CD4-positive, alpha-beta T cell (primary cell): ENCODE data around the gene THSD8. TPM values are rescaled to one million over a fixed set of nuclear protein-coding genes. Genes with fewer than 3 reads are reported as not detected.

Experiments
- ATAC-seq: fragments of 200-7000 bp; cut with Tn5 transposase; one replicate; pipeline ENCODE4 v1.10.0; 2022; ENCODE audit warnings: mild to moderate bottlenecking; ENCODE audit not compliant: poor library complexity
- CTCF ChIA-PET: fragments of 350-600 bp; sonication (Branson Sonifier 250); formaldehyde crosslinking; loops from one replicate; lab custom pipeline; 2021; ENCODE audit warnings: antibody characterized with exemption, inconsistent platforms; lab: Charles Lee
- POLR2A ChIA-PET: fragments of 350-600 bp; sonication (Branson Sonifier 250); formaldehyde crosslinking; loops from one replicate; lab custom pipeline; 2021; ENCODE audit warnings: antibody characterized with exemption, inconsistent platforms; lab: Charles Lee
- DNase-seq, 14 experiments: peaks; one replicate each; pipeline ENCODE4 v3.0.0-alpha.2; 2013 to 2020; ENCODE audit warnings: mixed read lengths in 2 of 14
- H3K27ac ChIP-seq, 2 donors: one replicate each; pipeline versions ENCODE4 v1.5.1 to v1.7.0; 2013; ENCODE audit warnings: low read length in 2 of 2, low read depth in 1 of 2, mild to moderate bottlenecking in 1 of 2
- H3K27me3 ChIP-seq, 2 experiments: 1 replicate in 1 of 2; 2 replicates in 1 of 2; pipeline versions ENCODE4 v1.6.1 to v1.7.0; 2013; ENCODE audit warnings: low read length in 2 of 2, control low read depth in 1 of 2, mild to moderate bottlenecking in 1 of 2, moderate library complexity in 1 of 2; ENCODE audit not compliant: insufficient read depth in 2 of 2, control insufficient read depth in 1 of 2
- H3K36me3 ChIP-seq: one replicate; pipeline ENCODE4 v1.6.1; 2013; ENCODE audit warnings: low read length, control low read depth; ENCODE audit not compliant: insufficient read depth
- H3K4me1 ChIP-seq: one replicate; pipeline ENCODE4 v1.6.1; 2013; ENCODE audit warnings: low read length, control low read depth; ENCODE audit not compliant: insufficient read depth
- H3K4me3 ChIP-seq: one replicate; pipeline ENCODE4 v1.5.1; 2013; ENCODE audit warnings: mild to moderate bottlenecking, low read length, moderate library complexity
- H3K9me3 ChIP-seq, 2 experiments: 1 replicate in 1 of 2; 2 replicates in 1 of 2; pipeline versions ENCODE4 v1.6.1 to v1.7.0; 2013; ENCODE audit warnings: low read length in 2 of 2, mild to moderate bottlenecking in 2 of 2, control low read depth in 1 of 2, moderate library complexity in 1 of 2; ENCODE audit not compliant: control insufficient read depth in 1 of 2, insufficient read depth in 1 of 2
- H3K27ac Mint-ChIP-seq: one replicate; pipeline ENCODE4 v1.8.0; 2020; ENCODE audit warnings: mixed read lengths
- H3K27me3 Mint-ChIP-seq: one replicate; pipeline ENCODE4 v1.8.0; 2021; ENCODE audit warnings: mixed read lengths
- H3K36me3 Mint-ChIP-seq: one replicate; pipeline ENCODE4 v1.8.0; 2021; ENCODE audit warnings: low read depth, mixed read lengths
- H3K4me1 Mint-ChIP-seq: one replicate; pipeline ENCODE4 v1.8.0; 2021; ENCODE audit warnings: low read depth, mixed read lengths
- H3K4me3 Mint-ChIP-seq: one replicate; pipeline ENCODE4 v1.8.0; 2020; ENCODE audit warnings: mild to moderate bottlenecking, mixed read lengths
- H3K9me3 Mint-ChIP-seq: one replicate; pipeline ENCODE4 v1.8.0; 2020; ENCODE audit warnings: mixed read lengths
- CTCF ChIP-seq: fragments of 200-600 bp; IDR thresholded peaks from one replicate; pipeline ENCODE4 v1.8.0; 2022; ENCODE audit warnings: antibody characterized with exemption, mild to moderate bottlenecking
- intact Hi-C, 2 experiments: fragments of 100-400 bp; cut with DNase I in 1 of 2; cut with micrococcal nuclease in 1 of 2; formaldehyde crosslinking; loops; one replicate each; pipeline versions ENCODE4 v1.15.1 to v1.9.0; 2023 to 2025; cut with DNase I, micrococcal nuclease
- total RNA-seq, 174 experiments: library from RNA in 2 of 174; stranded (reverse) in 2 of 174; gene quantifications; one replicate each; pipeline ENCODE4 v1.2.3 and lab custom pipeline; 2021 to 2026

THSD8 gene
- total RNA-seq, 2 experiments from 2014 or later, result 1.3 TPM; not detected in 1

GRCh38 chr19:12782174-12782423 lies 19.8 kb upstream of the THSD8 start:
- no peak overlapping the region for H3K27ac Mint-ChIP-seq
- DNase-seq (peak in 2 of 14 experiments; percentile 90 to 99), ATAC-seq (peak; percentile 75)
- H3K9me3 Mint-ChIP-seq, result no peaks in the 10 kb centered on the region
- no peaks in the 10 kb centered on the region for H3K27me3 Mint-ChIP-seq
- ChIA-PET CTCF (interaction anchor here (0.7 to 2.1 kb wide), 5 partner anchors 10 to 184 kb away, joined by 3 to 16 read pairs (median 10); partner anchors contain the start of genes JUNB and SYCE2), POLR2A (interaction anchor here (0.7 to 3.9 kb wide), 13 partner anchors 11 to 322 kb away, joined by 3 to 348 read pairs (median 4); partner anchors contain the start of genes CALR, JUNB, PRDX2 and RNASEH2A)
- peaks cover 87% of the 10 kb centered on the region for H3K4me1 ChIP-seq
- H3K36me3 Mint-ChIP-seq, result no peaks in the 10 kb centered on the region
- no peaks in the 10 kb centered on the region for H3K27me3 ChIP-seq
- intact Hi-C loops, result loop anchor here (1.0 to 10.0 kb wide), 3 partner anchors 11 to 371 kb away; partner anchors contain the start of genes CALR (in 1 of the 2) and FARSA (in 1 of the 2)
- peak overlapping the region; percentile 92 for H3K4me3 Mint-ChIP-seq
- H3K4me3 ChIP-seq, result peak overlapping the region; percentile 61
- TF ChIP-seq CTCF, result no peak
- peak overlapping the region; percentile 83 to 86 for H3K27ac ChIP-seq
- no peaks in the 10 kb centered on the region for H3K9me3 ChIP-seq
- no peaks in the 10 kb centered on the region for H3K36me3 ChIP-seq
- peaks cover 44% of the 10 kb centered on the region for H3K4me1 Mint-ChIP-seq

- intact Hi-C loops, result loop anchor here (1.0 to 10.0 kb wide), 3 partner anchors 11 to 370 kb away; partner anchors contain the start of genes CALR (in 1 of the 2) and FARSA (in 1 of the 2)
- Mint-ChIP-seq H3K36me3 (no peaks in the 10 kb centered on the region), H3K27me3 (no peaks in the 10 kb centered on the region), H3K4me1 (peaks cover 39% of the 10 kb centered on the region), H3K27ac (no peak overlapping the region), H3K9me3 (no peaks in the 10 kb centered on the region), H3K4me3 (peak overlapping the region; percentile 92)
- peaks cover 83% of the 10 kb centered on the region for H3K4me1 ChIP-seq
- CTCF ChIA-PET, result interaction anchor here (0.7 to 2.1 kb wide), 6 partner anchors 9 to 183 kb away, joined by 3 to 16 read pairs (median 7); partner anchors contain the start of genes JUNB and SYCE2
- no peak for TF ChIP-seq CTCF
- peak in 12 of 14 experiments; percentile 89 to 99 (median 94) for DNase-seq
- H3K27me3 ChIP-seq, result no peaks in the 10 kb centered on the region
- no peaks in the 10 kb centered on the region for H3K9me3 ChIP-seq
- H3K36me3 ChIP-seq, result no peaks in the 10 kb centered on the region
- peak; percentile 54 for ATAC-seq
- POLR2A ChIA-PET, result interaction anchor here (0.7 to 3.9 kb wide), 14 partner anchors 9 to 322 kb away, joined by 3 to 348 read pairs (median 4); partner anchors contain the start of genes CALR, JUNB, PRDX2 and RNASEH2A
- peak overlapping the region; percentile 91 to 98 for H3K27ac ChIP-seq
- peak overlapping the region; percentile 61 for H3K4me3 ChIP-seq
Measured at GRCh38 chr19:12782424-12783290, 19.2 kb upstream of the THSD8 start.

DNA sequence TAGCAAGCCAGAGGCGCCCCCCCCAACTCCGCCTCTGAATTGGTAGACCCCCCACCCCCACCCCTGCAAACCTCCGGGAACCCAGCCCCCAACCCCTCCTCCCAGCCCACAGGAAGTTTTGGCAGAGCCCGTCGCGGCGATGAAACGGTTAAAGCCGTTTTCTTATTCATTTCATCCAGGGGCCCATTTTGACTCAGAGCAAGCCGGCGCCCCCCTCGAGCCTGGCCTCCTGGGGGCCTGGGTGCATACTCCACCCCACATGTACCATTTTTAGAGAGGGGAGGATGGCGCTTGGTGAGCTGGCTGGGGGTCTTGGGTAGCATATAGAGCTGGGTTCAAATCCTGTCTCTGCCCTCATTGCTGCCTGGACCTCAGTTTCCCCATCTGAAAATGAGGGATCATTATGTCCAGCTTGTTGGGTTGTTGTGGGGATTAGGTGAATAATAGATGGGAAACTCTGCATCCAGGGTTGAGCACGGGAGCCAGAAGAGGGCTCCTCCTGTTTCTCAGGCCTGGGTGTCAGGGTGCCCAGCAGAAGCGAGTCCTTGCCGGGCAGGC lies 18.5 kb upstream of the THSD8 start:
- peaks cover 37% of the 10 kb centered on the region for H3K4me1 Mint-ChIP-seq
- no peaks in the 10 kb centered on the region for H3K9me3 ChIP-seq
- H3K36me3 ChIP-seq, result no peaks in the 10 kb centered on the region
- no peaks in the 10 kb centered on the region for H3K27me3 ChIP-seq
- no peak for ATAC-seq
- TF ChIP-seq CTCF, result no peak
- H3K4me3 ChIP-seq, result peak overlapping the region; percentile 61
- no peaks in the 10 kb centered on the region for H3K9me3 Mint-ChIP-seq
- no peak overlapping the region for H3K27ac Mint-ChIP-seq
- H3K4me1 ChIP-seq, result peaks cover 78% of the 10 kb centered on the region
- intact Hi-C loops, result loop anchor here in 1 of 2 experiments (2.0 to 10.0 kb wide), 2 partner anchors 151 to 369 kb away; partner anchors contain the start of genes CALR and FARSA
- peak overlapping the region; percentile 74 for H3K4me3 Mint-ChIP-seq
- H3K36me3 Mint-ChIP-seq, result no peaks in the 10 kb centered on the region
- no peaks in the 10 kb centered on the region for H3K27me3 Mint-ChIP-seq
- peak in 3 of 14 experiments; percentile 19 to 56 (median 40) for DNase-seq
- H3K27ac ChIP-seq, result peak overlapping the region; percentile 91 to 98
- ChIA-PET POLR2A (interaction anchor here (1.3 to 3.9 kb wide), 7 partner anchors 10 to 321 kb away, joined by 3 to 348 read pairs (median 4); partner anchors contain the start of genes JUNB, RNASEH2A and TRIR), CTCF (interaction anchor here (1.8 to 2.1 kb wide), 2 partner anchors 10 to 13 kb away, joined by 14 to 16 read pairs; no protein-coding TSS in a partner anchor)
